KMS-11 (cell line): ENCODE results near the gene COL19A1.

ENCODE experiments used
- H2AFZ ChIP-seq: fragments of 200-600 bp; sonication (generic); 2 replicates; pipeline ENCODE4 v1.6.1; 2016; ENCODE audit warnings: antibody characterized with exemption, mixed run types, low read depth
- H3K27ac ChIP-seq: fragments of 200-600 bp; sonication (generic); 2 replicates; pipeline ENCODE4 v1.6.1; 2016; ENCODE audit warnings: mild to moderate bottlenecking, mixed run types
- H3K27me3 ChIP-seq: fragments of 200-600 bp; sonication (generic); 2 replicates; pipeline ENCODE4 v1.6.1; 2017; ENCODE audit warnings: mild to moderate bottlenecking, low read depth, mixed run types, moderate library complexity; ENCODE audit not compliant: insufficient read depth
- H3K36me3 ChIP-seq: fragments of 200-600 bp; sonication (generic); 2 replicates; pipeline ENCODE4 v1.6.1; 2017; ENCODE audit warnings: mild to moderate bottlenecking, mixed run types; ENCODE audit not compliant: insufficient read depth
- H3K4me1 ChIP-seq: fragments of 200-600 bp; sonication (generic); 2 replicates; pipeline ENCODE4 v1.6.1; 2016; ENCODE audit warnings: mild to moderate bottlenecking, low read depth, mixed run types; ENCODE audit not compliant: poor library complexity, severe bottlenecking
- H3K4me2 ChIP-seq: fragments of 200-600 bp; sonication (generic); 2 replicates; pipeline ENCODE4 v1.7.0; 2016; ENCODE audit warnings: mild to moderate bottlenecking, mixed run types
- H3K4me3 ChIP-seq: fragments of 200-600 bp; sonication (generic); IDR thresholded peaks from 2 replicates; pipeline ENCODE4 v1.6.1; 2017; ENCODE audit warnings: low read depth, low read length, mixed read lengths; ENCODE audit not compliant: insufficient read depth
- H3K79me2 ChIP-seq: fragments of 200-600 bp; sonication (generic); 2 replicates; pipeline ENCODE4 v1.6.1; 2016; ENCODE audit warnings: low read depth, mixed run types; ENCODE audit not compliant: insufficient read depth
- H3K9ac ChIP-seq: fragments of 200-600 bp; sonication (generic); 2 replicates; pipeline ENCODE4 v1.6.1; 2016; ENCODE audit warnings: mild to moderate bottlenecking, mixed run types
- H4K20me1 ChIP-seq: fragments of 200-600 bp; sonication (generic); 2 replicates; pipeline ENCODE4 v1.6.1; 2016; ENCODE audit warnings: mild to moderate bottlenecking, mixed run types; ENCODE audit not compliant: insufficient read depth
- CTCF ChIP-seq: fragments of 200-600 bp; sonication (generic); conservative IDR thresholded peaks from 2 replicates; pipeline ENCODE4 v1.6.1; 2017; ENCODE audit warnings: low read depth, mild to moderate bottlenecking, antibody characterized with exemption, low read length, moderate library complexity, mixed read lengths

Gene COL19A1

GRCh38 chr6:69871107-69871506 is 4.8 kb downstream of the COL19A1 start:
- no peak for TF ChIP-seq CTCF
- H3K4me1 ChIP-seq, result peaks cover 3% of the 10 kb centered on the region
- H3K9ac ChIP-seq, result no peak overlapping the region
- no peaks in the 10 kb centered on the region for H3K36me3 ChIP-seq
- no peak overlapping the region for H3K4me3 ChIP-seq
- H3K4me2 ChIP-seq, result no peak overlapping the region
- H2AFZ ChIP-seq, result no peak overlapping the region
- H3K27ac ChIP-seq, result no peak overlapping the region
- H3K79me2 ChIP-seq, result no peaks in the 10 kb centered on the region
- H4K20me1 ChIP-seq, result no peaks in the 10 kb centered on the region
- H3K27me3 ChIP-seq, result no peaks in the 10 kb centered on the region

GRCh38 chr6:69873291-69873690 is 6.9 kb downstream of the COL19A1 start:
- no peaks in the 10 kb centered on the region for H3K79me2 ChIP-seq
- H3K27me3 ChIP-seq, result no peaks in the 10 kb centered on the region
- no peak overlapping the region for H3K4me3 ChIP-seq
- no peak overlapping the region for H3K4me2 ChIP-seq
- no peak overlapping the region for H3K27ac ChIP-seq
- H2AFZ ChIP-seq, result no peak overlapping the region
- TF ChIP-seq CTCF, result no peak
- no peaks in the 10 kb centered on the region for H3K36me3 ChIP-seq
- no peaks in the 10 kb centered on the region for H3K4me1 ChIP-seq
- no peaks in the 10 kb centered on the region for H4K20me1 ChIP-seq
- no peak overlapping the region for H3K9ac ChIP-seq

- H2AFZ ChIP-seq, result no peak overlapping the region
These were observed 9.4 kb downstream of the COL19A1 start for GRCh38 chr6:69875715-69876114.

GRCh38 chr6:69878795-69879194 is 12.4 kb downstream of the COL19A1 start:
- Histone ChIP-seq H3K4me3 (no peak overlapping the region), H3K27me3 (no peaks in the 10 kb centered on the region), H3K27ac (no peak overlapping the region), H3K4me1 (no peaks in the 10 kb centered on the region), H3K9ac (no peak overlapping the region), H2AFZ (no peak overlapping the region), H3K36me3 (no peaks in the 10 kb centered on the region), H4K20me1 (no peaks in the 10 kb centered on the region), H3K79me2 (no peaks in the 10 kb centered on the region), H3K4me2 (no peak overlapping the region)
- TF ChIP-seq CTCF, result no peak

More at GRCh38 chr6:69875715-69876114, 9.4 kb downstream of the COL19A1 start:
- Histone ChIP-seq H3K9ac (no peak overlapping the region), H3K4me2 (no peak overlapping the region), H3K36me3 (no peaks in the 10 kb centered on the region), H3K79me2 (no peaks in the 10 kb centered on the region), H3K4me1 (no peaks in the 10 kb centered on the region), H3K27me3 (no peaks in the 10 kb centered on the region), H4K20me1 (no peaks in the 10 kb centered on the region), H3K27ac (no peak overlapping the region), H3K4me3 (no peak overlapping the region)
- no peak for TF ChIP-seq CTCF
